Kidney epithelial cell (primary cell): ENCODE results near the gene MAN1A1. TPM values are rescaled to one million over a fixed set of nuclear protein-coding genes. Genes with fewer than 3 reads are reported as not detected.
"Not testable (repeated sequence)": the region's sequence is repeated elsewhere in the genome, so short reads cannot be mapped to it uniquely, and the experiment has no call there.

Experiments
- DNase-seq: peaks from one replicate; pipeline ENCODE4 v3.0.0-alpha.2; 2010; ENCODE audit warnings: low read depth
- H3K27me3 ChIP-seq: 2 replicates; pipeline ENCODE4 v1.6.0; 2011; ENCODE audit warnings: low read length; ENCODE audit not compliant: control insufficient read depth, insufficient read depth
- H3K36me3 ChIP-seq: 2 replicates; pipeline ENCODE4 v1.5.1; 2011; ENCODE audit warnings: low read length; ENCODE audit not compliant: control insufficient read depth, insufficient read depth
- H3K4me3 ChIP-seq: 2 replicates; pipeline ENCODE4 v1.5.1; 2011; ENCODE audit warnings: low read depth, mild to moderate bottlenecking, control low read depth, low read length
- total RNA-seq: library from RNA; depleted of rRNA; stranded (reverse); fragments of >200 nt; gene quantifications from 2 replicates; pipeline ENCODE4 v1.2.3, GENCODE V29; 2015
- TF ChIP-seq, protein P1 (sequence below): IDR thresholded peaks from 2 replicates; pipeline ENCODE4 v1.5.1; 2011; ENCODE audit warnings: mild to moderate bottlenecking, moderate library complexity, low read length, control low read depth, inconsistent platforms; ENCODE audit not compliant: insufficient read depth, poor library complexity, severe bottlenecking

MAN1A1 gene
- total RNA-seq, 1 donor from 2014 or later: 15.0 TPM

DNA sequence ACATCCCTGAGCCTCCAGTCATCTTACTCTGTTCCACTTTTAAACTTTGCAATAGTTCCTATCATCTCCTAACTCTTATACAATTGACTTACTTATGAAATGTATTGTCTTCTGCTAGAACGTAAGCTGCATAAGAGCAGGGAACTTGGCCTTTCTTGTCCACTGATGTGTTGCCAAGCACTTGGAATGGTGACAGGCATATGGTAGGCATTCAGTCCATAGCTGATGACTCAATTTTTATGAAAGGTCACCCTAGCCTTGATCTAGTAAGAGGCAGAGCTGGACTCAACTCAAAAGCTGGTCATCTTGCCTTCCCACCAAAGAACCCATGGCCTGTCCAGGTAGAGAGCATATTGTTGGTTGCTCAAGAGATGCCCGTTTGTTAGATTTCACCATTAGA is 188.7 kb downstream of the MAN1A1 start:
- Histone ChIP-seq H3K27me3 (no peaks in the 10 kb centered on the region), H3K4me3 (no peak overlapping the region), H3K36me3 (no peaks in the 10 kb centered on the region)
- TF ChIP-seq, protein P1, sequence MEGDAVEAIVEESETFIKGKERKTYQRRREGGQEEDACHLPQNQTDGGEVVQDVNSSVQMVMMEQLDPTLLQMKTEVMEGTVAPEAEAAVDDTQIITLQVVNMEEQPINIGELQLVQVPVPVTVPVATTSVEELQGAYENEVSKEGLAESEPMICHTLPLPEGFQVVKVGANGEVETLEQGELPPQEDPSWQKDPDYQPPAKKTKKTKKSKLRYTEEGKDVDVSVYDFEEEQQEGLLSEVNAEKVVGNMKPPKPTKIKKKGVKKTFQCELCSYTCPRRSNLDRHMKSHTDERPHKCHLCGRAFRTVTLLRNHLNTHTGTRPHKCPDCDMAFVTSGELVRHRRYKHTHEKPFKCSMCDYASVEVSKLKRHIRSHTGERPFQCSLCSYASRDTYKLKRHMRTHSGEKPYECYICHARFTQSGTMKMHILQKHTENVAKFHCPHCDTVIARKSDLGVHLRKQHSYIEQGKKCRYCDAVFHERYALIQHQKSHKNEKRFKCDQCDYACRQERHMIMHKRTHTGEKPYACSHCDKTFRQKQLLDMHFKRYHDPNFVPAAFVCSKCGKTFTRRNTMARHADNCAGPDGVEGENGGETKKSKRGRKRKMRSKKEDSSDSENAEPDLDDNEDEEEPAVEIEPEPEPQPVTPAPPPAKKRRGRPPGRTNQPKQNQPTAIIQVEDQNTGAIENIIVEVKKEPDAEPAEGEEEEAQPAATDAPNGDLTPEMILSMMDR: no peak
- DNase-seq: no peak

DNA sequence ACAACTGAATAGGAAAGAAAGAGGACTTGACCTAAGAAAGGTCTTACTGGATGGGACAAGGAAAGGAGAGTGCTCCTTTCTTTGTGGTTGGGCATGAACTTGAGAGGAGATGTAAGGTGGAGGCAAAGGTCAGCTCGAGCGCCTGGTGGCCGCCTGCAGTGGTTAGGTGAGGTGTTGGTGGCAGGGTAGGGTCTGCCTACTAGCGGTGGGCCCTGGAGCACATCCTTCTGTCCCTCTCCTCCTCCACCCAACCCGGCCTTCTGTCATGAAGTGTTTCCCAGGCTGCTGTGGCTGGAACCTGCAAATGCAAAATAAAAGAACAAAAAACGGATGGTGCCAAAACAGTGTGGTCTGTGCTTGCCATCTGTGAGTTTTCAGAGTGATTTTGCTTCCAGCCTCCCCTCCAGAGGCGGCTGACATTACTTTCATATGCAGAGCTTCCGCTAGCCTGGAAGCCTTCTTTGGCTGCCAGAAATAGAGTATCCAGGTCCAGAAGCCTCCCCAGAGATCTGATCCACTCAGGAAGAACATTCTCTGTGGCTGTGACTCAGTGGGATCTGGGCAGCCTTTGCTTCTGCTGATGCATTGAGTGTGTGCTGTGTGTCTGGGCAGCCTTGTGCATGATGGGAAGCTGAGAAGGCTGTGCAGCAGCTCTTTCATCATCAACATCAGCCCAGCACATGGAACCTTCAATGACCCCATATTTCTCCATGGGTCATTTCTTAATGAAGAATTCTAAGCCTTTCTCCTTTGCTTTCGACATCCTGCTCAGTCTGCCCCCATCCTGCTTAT is 191.3 kb downstream of the MAN1A1 start:
- DNase-seq: no peak
- TF ChIP-seq, protein P1: no peak
- Histone ChIP-seq H3K36me3 (no peaks in the 10 kb centered on the region), H3K4me3 (no peak overlapping the region), H3K27me3 (no peaks in the 10 kb centered on the region)

DNA sequence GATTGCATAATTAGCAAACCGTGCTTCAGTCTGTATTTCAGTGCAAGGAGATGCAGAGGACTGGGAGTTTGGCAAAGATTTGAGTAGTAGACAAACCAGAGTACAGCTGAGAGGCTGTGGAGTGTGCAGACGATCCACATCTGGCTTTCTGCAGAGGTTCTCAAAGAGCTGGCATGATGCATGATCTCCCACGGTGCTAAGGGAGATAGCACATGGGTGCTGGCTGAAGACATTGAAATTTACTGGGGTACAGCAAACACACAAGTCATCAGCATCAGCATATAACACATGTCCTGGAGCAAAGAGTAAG is 192.1 kb downstream of the MAN1A1 start:
- Histone ChIP-seq H3K36me3 (no peaks in the 10 kb centered on the region), H3K4me3 (no peak overlapping the region), H3K27me3 (no peaks in the 10 kb centered on the region)
- TF ChIP-seq, protein P1: no peak
- DNase-seq: no peak

DNA sequence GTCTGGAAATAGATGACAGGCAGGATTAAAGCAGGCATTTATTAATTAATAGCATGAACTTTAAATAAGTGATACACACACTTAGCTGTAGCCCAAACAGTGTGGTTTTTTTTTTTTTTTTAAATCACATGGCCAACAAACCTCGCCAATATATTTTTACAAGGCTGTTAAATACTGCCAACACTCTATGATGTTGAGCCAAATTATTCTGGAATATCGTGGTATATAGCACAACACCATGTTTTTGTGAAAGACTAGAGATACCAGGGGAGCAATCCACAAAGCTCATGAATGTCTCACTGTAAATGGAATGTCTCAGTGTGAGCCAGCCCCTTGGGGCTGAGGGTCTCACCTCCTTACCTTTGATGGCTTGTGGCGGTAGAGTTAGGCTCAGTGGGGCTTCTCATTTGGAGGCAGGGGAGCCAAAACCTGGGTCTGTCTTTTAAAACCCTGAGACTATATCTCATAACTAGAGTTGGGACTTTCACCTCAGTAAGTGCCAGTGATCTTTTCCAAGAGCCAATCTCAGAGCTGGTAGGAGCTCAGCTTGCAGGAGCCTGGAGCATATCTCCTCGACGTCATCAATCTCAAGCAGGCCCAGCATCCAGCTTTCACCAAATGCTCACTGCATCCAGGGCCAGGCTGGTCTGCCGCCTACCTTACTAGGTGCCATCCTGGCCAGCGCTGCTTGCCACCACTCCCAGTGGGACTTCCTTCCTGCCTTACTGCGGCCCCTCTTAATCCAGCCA is 192.6 kb downstream of the MAN1A1 start:
- H3K4me3 ChIP-seq: no peak overlapping the region
- TF ChIP-seq, protein P1: no peak
- no peaks in the 10 kb centered on the region for H3K27me3 ChIP-seq
- DNase-seq: no peak
- H3K36me3 ChIP-seq: no peaks in the 10 kb centered on the region

DNA sequence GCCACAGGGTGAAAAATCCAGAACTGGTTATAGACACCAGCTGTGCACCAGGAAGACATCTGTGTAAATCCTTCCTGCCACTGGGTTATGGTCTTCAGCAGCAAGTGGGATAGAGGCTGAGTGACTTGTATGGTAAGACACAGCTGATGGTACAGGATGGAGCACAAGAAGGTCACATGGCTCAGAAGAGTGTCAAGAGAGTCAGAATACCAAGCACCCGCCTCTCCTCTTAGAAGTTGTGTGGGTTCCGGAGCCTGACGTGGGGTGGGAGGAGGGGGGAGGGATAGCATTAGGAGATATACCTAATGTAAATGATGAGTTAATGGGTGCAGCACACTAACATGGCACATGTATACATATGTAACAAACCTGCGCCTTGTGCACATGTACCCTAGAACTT is 193.5 kb downstream of the MAN1A1 start:
- not testable (repeated sequence) for H3K27me3 ChIP-seq, DNase-seq, H3K4me3 ChIP-seq, H3K36me3 ChIP-seq

DNA sequence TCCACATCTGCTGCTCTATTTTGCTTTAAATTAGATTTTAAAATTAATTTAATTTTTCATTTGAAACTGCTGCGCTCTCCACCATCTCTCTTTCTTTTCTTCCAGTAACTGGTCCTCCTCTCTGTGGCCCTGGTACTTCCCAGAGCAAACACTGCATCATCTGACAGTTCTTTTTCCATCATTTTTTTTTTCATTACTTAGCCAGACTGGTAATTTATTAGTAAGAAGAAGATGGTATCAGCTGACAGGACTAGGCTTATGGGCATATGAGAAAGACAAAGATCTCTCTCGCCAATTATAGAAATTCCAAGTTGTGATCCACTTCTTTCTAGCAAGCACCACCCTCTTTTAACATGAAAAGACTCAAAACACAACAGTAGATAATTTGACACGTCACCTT is 197.4 kb downstream of the MAN1A1 start:
- Histone ChIP-seq H3K4me3 (no peak overlapping the region), H3K27me3 (no peaks in the 10 kb centered on the region), H3K36me3 (no peaks in the 10 kb centered on the region)
- DNase-seq: no peak
- TF ChIP-seq, protein P1: no peak
